Measurements from ENCODE around the gene BAZ1B.
"Not testable (repeated sequence)": the region's sequence is repeated elsewhere in the genome, so short reads cannot be mapped to it uniquely, and the experiment has no call there.

The BAZ1B gene

DNA sequence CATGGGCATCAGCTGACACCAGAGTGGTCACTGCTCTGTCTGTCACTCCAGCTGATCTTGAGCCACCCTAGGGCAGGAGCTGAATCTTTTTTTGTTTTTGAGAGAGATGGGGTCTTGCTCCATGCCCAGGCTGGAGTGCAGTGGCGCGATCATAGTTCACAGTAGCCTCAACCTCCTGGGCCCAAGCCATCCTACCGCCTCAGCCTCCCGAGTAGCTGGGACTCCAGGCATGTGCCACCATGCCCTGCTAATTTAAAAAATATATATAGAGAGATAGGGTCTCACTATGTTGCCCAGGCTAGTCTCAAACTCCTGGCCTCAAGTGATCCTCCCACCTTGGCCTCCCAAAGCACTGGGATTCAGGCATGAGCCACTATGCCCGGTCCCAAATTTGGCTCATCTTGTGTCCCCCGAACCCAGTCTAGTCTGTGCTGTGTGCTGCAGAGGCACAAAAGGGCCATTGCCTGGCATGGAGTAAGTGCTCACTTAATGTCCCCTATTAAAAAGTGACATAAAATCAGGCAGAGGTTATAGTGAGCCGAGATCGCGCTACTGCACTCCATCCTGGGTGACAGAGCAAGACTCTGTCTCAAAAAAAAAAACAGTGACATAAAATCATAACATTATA is 96.6 kb downstream of the BAZ1B start:
- no peak for DNase-seq

- no peak for DNase-seq
Observed at GRCh38 chr7:73424489-73424885, 97.6 kb downstream of the BAZ1B start.

- DNase-seq: no peak
Observed at GRCh38 chr7:73423519-73424488, 98.3 kb downstream of the BAZ1B start.

- not testable (repeated sequence) for DNase-seq
Observed at GRCh38 chr7:73420610-73421009, 101.5 kb downstream of the BAZ1B start.

GRCh38 chr7:73420016-73420415 is 102.1 kb downstream of the BAZ1B start:
- not testable (repeated sequence) for DNase-seq

DNA sequence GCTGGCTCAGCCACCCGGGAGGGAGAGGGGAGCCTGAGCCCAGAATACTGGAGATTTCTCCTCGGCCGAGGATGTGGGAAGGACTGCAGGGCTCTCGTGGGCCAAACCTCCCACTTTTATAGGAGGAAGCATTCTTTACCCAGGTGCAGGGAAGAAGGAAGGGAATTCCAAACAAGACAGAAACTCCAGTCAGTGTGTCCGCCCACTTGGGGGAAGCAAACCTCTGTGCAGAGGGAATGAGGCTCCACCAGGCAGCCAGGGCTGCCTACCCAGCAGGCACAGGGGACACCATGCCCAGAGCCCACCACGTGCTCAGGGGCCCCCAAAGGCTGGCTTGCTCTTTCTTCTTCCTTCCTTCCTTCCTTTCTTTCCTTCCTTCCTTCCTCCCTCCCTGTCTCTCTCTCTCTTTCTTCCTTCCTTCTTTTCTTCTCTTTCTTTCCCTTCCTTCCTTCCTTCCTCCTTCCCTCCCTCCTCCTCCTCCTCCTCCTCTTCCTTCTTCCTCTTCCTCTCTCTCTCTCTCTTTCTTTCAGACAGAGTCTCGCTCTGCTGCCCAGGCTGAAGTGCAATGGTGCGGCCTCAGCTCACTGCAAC is 103.9 kb downstream of the BAZ1B start:
- DNase-seq: no peak

DNA sequence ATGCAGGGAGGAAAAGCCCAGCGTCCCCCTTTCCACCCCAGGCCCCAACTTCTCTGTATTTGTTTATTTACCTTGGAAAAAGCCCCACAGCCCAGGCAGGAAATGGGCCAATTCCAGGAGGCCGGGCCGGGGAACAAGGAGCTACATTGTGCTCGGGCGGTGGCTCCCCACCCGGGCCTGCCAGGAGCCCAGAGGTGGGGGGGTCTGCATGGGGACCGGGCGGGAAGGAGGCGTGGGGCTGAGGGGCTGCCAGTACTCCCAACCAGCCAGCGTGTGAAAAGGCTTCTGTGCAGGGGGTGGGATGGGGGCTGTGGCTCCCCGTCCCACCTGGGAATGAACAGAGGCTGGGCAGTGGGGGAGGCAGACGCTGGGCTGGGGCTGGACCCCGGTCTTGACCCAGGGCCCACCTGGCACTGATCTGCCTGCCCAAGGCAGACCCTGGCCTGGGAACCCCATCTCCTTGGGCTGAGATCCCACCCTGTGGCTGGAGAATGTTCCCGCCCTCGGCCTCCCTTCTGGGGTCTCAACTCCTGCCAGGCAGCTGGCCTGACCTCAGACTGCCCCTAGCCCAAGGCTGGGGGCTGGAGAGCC is 111.5 kb downstream of the BAZ1B start:
- not testable (repeated sequence) for DNase-seq

- not testable (repeated sequence) for DNase-seq
Observed at GRCh38 chr7:73404860-73405259, 117.2 kb downstream of the BAZ1B start.

GRCh38 chr7:73399185-73400050 is 122.7 kb downstream of the BAZ1B start:
- not testable (repeated sequence) for DNase-seq

GRCh38 chr7:73397521-73398281 is 124.4 kb downstream of the BAZ1B start:
- DNase-seq: no peak

DNA sequence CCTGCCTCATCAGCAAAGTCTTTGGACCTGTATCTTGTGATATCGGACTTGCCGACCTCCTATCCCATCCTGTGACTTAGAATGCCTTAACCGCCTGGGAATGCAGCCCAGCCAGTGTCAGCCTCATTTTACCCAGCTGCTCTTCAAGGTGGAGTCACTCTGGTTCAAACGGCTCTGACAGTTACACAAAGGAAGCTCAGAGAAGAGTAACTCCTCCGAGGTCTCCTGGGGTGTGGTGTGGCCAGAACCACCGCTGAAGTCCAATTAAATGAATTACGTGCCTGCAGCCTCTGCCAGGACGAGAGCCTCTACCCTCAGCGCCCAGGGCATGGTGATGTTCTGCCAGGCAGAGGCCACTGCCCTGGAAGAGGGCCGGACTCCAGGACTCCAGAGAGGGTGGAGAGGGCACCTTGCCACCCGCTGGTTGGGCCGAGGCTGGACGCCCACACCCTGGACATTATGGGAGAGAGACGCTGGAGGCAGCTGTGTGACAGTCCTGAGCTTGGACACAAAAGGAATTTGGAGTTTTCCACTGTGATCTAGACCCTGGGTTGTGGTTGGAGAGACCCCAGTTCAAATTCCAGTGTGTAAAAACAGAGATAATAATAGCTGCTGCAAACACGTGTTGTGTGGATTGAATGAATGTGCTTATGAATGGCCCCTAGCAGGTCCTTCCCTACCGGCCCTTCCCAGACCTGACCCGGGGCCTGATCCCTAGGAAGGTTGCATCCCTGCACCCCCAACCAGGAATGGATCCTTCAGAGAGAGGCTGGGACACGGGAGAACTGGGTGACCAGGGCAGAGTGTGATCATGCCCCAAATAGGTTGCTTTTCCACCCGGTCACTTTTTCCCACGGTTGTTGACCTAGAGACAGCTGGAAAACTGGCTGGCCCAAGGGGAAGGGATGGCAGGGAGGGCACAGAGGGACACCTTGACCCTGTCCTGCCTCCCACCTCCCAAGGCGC is 126.3 kb downstream of the BAZ1B start:
- DNase-seq: no peak

GRCh38 chr7:73394422-73394821 is 127.7 kb downstream of the BAZ1B start:
- DNase-seq: no peak

- DNase-seq: no peak
Observed at GRCh38 chr7:73391396-73391795, 130.7 kb downstream of the BAZ1B start.
